GM18499 (cell line): ENCODE data around the gene PKNOX2.

Experiments
- ATAC-seq: cut with Tn5 transposase; IDR thresholded peaks from one replicate; pipeline ENCODE4 v1.9.1; 2021; ENCODE audit warnings: moderate number of reproducible peaks; ENCODE audit not compliant: insufficient read depth, unreplicated experiment

PKNOX2 gene

DNA sequence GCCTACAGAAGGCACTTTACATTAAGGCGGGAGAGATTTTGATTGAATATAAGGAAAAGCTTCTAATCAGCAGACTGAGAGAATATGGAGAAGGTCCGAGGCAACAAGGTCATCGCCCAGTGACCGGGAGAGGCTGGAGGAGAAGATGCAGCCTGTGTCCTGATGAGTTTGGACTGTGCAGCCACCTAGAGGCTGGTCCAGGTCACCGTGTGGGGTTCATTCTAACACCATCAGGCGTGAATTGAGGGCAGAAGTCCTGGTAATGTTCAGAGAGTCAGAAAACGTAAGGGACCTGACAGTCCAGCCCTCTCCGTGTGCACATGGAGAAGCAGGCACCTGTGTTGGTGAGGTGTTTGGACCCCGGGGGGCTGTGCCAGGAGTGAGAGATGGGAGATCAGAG lies 228.8 kb downstream of the PKNOX2 start:
- no peak for ATAC-seq

DNA sequence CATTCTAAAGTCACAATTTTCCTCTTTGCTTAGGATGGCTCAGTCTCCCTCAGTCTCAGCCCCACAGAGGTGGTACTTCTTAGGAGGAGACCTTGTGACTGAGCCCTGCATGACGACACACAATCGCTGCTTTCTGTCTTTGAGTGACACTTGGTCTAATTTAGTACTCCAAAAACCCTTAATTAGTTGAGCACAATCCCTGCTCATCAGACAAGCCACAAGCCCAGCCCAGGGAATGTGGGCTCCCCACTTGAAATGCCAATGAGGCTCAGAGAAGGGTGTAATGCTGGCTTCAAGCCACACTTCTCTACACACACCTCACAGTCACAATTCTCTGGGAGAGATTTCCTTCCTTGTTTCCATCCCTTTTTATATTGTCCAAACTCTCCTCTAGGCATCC lies 229.7 kb downstream of the PKNOX2 start:
- ATAC-seq = no peak

DNA sequence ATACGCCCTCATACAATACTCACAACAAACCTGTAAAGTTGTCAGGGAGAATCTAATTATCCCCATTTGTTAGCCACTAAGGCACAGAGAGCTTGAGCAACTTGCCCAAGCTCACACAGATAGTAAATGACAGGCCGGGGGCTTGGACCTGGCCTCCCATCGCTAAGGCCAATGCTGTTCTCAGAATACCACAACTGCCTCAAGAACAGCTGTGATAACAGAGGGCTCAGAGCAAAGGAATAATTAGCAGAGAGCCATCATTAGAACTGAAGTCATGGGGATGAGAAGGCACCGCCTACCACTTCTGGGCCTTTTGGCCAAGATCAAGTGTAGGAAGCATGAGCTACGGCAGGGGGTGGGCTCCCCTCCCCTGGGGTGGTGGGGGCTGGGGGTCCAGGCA lies 232.9 kb downstream of the PKNOX2 start:
- no peak for ATAC-seq

DNA sequence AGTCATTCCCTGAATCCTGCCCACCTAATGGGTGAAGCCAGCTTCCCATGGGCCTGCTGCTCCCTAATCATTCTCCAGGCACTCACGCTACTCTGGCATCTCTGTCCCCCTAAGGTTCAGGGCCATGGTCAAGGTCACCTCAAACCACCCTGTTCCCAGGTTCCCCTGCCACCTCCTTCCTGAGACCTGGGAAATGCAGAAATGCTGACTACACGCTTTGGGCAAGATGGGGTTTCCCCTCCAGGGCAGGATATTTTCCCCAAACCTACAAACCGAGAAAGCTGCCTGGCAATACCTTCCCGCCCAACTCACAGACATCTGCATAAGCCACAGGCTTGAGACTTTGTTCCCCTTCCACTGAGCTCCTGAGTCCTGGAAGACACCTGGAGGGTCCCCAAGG lies 233.9 kb downstream of the PKNOX2 start:
- no peak for ATAC-seq

DNA sequence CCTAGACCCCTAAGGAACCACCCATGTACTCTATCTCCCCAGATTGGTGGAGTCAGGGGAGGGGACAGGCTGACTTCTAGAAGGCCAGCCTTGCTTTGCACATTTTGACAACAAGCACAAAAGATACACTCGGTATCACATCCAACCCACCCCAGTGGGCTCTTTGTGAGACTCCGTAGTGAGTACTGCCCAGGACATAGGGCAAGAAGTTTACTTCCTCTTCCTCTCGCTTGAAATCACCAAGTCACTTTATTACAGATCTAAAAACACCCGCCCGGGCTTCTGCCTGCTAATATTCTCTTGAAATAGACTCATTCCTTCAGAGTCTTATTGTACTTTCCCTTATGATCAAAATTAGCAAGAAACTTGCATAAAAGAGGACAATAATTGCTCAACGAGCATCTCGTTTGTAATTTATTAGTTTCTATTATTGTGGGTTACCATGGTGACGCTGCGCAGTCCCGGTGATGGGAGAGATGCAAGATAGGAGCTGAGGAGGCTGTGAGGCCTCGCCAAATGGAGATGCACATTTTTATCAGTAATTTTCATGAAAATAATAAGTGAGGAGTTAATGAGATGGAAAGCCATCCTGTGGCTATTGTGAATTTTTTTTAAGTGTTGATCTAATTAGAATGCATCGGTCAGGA lies 234.6 kb downstream of the PKNOX2 start:
- ATAC-seq = no peak

DNA sequence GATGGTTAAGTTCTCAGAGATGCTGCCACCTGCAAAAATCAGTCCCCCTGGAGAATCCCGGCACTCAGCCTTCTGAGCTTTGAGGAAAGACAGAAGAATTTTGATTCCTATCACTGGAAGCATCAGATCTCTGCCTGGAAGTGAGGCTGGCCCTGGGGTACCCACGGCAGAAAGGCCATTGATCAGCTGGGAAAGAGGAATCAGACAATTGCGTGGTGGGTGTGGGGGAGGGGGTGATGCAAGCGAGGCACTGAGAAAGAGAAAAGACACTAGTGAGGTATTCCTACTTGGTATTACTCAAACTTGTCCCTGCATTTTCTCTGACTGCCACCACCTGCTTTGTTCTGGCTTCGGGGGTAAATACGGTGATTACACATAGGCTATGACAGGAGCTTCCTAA lies 235.4 kb downstream of the PKNOX2 start:
- ATAC-seq = no peak

DNA sequence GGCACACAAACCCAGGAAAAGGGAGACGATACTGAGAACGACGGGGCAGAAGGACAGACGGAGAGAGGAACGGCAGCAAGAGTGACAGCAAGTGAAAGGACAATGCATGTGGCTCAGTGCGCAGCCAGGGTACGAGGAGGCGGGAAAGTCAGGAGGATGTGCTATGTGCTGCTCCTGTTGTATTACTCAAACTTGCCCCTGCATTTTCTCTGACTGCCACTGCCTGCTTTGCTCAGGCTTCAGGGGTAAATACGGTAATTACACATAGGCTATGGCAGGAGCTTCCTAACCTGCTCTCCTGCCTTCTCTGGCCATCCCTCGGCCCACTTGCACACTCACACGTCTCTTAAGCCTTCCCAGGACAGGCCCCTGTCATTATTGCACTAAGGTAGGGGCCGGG lies 236.7 kb downstream of the PKNOX2 start:
- no peak for ATAC-seq

DNA sequence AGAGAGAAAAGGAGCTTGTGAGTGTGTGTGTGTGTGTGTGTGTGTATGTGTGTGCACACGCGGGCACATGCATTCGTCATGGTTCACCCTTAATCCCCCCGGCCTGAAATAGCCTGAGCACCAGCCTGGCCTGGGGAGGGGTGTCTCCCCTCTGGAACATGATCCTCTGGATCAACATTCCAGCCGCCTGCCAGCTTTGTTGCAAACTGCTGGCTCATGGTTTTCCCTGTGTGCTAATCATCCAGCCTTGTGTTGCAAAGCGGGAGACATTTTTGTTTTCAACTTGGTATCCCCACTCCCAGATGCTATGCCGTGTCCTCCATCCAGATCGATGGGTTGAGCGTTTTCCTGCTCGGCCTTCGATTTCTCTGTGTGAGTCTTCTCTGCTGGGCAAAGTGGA lies 237.2 kb downstream of the PKNOX2 start:
- no peak for ATAC-seq

DNA sequence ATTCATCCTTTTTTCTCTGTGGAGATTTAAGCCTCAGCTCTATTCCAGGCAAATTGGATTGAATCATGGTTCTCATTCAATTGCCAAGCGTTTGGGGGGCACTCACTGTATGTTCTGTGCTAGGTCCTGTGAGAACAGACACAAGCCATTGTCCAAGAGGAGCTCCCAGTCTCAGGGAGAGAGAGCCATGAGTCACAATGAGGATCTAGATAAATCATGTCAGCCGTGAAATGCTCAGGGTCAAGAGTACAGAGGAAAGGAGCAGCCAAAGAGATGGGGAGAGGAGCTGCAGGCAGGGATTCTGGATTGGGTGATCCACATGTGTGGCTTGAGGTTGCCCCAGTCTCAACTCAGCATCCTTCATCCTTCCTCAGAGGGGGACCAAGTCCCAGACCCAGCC lies 237.9 kb downstream of the PKNOX2 start:
- no peak for ATAC-seq

DNA sequence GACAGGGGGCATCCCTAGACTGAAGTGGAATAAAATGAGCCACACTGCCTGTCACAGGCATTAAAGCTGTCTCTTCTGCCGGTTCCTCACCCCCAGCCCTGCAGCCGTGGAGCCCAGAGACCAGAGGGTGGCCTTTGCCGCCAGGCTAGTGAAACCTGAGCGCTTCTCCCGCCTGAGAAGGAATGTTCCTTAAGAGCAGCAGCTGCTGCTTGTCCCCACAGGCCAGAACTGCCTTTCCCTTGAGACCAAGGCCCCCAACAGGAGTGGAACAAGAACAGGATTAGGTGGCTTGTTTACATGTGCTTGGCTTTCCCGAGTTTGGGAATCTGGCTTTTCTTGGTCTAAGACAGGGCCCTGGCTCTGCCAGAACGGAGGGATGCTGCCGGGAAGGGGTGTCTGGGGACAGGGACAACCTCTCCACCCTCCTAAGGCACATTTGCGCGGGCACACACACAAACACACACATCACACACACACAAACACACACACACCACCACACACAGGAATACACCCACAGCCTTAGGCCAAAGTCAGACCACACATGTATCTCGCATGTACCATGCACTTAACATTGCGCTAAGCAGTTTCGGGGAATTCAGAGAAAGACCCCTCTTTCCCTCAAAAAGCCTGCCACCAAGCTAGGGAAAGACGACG lies 239.7 kb downstream of the PKNOX2 start:
- ATAC-seq = no peak

DNA sequence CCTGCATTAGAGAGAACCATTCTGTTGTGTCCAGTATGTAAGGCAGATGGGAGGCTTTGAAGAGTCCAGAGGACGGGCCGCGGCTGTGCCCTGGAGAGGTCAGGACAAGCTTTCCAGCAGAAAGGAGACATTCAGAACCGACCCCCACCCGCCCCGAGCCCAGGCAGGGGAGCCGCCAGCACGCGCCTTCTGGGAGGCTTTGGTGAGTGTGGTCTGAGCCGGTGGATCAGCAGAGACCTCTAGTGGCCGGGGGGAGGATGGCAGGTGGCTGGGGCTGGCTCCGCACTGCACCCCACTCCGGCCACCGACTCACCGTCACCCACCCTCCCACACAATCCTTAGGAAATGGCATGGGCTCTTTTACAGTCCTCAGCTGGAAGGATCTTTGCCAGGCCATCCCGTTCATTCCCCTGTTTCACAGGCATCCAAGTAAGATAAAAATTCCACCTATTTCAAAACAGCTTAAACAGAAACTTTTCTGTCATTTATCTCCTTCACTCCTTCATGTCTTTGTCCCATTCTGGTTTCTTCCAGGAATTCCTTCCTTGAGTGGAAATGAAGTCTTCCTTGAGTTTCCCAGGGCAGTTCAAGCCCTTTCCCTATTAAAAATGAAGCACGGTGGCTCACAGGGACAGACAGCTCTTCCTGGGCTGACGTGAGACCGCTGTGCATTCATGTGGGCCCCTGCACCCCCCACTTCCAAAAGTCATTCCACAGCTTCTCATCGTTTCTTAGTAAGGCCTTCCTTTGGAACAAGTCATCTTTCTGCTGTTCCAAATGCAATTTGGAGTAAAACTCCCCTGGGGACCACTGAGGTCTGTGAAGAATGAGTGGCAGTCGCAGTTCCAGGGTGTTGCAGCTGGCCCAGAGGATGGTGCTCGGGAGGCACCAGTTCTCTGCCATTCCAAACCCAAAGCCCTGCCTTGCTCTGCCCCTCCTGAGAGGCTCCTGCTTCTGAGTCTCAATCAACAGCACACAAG lies 240.6 kb downstream of the PKNOX2 start:
- no peak for ATAC-seq

DNA sequence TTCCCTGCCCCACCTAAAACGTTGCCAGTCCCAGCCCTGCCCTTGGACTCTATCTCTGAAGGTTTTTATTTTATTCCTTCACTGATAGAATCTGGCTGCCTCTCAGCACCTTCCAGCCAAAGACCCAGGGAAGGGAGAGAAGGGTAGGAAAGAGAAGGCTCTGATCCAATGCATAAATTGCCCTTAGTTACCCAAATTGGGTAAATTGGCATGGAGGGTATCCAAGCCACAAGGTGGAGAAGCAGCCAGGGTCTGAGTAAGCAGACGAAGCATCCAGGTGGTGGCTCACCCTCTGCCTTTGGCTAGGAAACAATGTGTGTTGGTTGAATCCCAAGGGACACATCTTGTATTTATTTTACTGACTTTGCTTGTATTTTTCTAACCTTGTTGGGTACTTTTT lies 242.5 kb downstream of the PKNOX2 start:
- no peak for ATAC-seq

DNA sequence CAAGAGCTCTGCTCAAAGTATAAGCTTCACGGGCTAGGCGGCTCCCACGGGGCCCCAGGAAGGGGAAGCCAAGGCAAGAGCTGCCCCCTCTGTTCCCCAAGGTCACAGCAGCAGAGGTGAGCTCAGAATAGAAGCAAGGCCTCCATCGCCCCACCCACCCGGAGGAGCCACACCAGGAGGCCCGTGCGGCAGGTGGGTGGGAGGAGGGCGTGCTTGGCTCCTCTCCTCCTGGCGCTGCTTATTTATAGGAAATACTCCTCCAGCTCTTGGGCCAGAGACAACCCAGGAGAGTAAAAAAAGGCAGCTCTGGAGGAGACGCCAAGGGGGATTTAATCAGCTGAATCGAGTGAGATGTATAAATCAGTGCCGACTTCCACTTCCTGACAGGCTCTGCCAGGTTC lies 243.8 kb downstream of the PKNOX2 start:
- no peak for ATAC-seq

DNA sequence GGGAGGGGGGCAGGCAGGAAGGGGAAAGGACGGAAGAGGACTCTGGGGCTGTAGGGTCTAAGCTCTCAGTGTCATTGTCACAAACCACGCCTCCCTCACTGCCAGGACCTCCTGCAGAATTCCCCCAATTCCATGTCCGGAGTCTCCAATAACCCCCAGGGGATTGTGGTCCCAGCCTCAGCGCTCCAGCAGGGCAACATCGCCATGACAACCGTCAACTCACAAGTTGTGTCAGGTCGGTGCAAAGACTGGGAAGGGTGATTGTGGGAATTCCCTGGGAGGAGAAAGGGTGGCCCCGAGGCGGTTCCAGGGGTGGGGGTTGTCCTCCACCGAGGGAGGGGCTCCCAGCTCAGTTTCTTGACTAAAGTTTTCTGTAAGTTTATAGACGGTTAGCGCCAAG lies 245.5 kb downstream of the PKNOX2 start:
- no peak for ATAC-seq

DNA sequence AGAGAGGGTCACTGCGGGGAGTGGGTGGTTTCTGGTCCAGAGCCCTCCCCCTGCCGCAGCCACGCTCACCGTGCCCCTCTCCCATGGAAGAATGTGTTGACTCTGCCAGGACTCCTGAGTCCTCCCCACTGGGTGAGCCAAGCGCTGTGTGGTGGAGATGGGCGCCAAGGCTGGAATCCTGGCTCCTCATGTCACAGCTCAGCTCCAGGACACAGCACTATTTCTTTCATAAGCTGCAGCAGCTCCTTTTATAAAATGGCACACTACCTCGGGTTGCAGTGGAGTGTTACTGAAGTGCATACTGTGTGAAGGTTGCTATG lies 247.6 kb downstream of the PKNOX2 start:
- ATAC-seq = no peak

DNA sequence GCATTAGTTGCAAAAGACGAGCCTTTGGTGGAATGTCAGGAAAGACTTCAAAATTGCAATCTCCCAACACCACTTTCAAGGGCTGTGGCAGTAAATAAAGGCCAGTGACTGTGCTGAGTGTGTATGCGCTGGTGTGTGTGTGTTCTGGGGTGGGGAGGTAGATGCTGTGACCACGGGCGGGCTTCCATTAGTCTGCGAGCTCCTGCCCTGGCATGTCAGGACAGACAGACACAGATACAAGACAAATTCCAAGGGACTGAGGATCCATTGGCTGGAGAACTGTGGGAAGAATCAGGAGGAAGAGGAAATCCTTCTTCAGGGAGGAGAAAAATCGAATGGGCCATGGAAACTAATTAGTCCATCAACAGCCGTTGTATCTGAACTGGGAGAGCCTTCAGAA lies 248.0 kb downstream of the PKNOX2 start:
- ATAC-seq = no peak

DNA sequence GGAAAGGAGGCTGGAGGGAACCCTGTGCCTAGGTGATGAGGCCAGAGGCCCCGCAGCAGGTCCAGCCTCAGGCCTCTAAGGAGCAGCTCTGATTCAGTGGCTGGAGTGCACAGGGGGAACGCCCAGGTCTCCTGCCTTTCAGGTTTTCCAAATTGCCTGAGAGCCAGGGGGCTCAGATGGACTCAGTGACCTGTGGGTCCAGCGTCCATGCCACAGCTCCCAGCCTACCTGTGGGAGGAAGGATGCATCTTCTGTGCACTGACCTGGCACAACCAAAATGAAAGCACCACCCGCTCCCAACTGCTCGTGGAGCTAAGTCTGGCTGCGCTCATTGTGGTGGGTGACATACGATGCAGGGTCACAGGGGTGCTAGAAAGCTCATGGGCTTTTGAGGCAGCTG lies 248.7 kb downstream of the PKNOX2 start:
- ATAC-seq = no peak

DNA sequence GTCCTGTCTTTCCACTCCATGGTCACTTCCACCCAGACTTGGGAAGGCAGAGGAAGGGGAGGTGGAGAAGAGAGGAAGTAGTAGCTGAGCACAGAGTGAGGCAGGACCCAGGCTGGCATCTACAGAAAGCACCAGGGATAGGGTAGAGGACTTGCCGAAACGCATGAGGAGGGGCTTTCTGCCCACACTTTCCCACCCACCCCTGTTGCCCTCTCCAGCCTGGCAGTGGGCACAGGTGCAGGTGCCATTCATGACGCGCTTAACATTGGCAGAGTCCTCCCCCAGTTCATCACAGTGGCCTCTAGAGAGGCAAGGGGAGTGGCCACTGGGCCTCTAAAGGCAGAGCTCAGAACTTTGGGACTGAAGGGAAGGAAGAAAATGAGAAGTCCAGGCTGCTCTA lies 249.6 kb downstream of the PKNOX2 start:
- ATAC-seq = no peak

DNA sequence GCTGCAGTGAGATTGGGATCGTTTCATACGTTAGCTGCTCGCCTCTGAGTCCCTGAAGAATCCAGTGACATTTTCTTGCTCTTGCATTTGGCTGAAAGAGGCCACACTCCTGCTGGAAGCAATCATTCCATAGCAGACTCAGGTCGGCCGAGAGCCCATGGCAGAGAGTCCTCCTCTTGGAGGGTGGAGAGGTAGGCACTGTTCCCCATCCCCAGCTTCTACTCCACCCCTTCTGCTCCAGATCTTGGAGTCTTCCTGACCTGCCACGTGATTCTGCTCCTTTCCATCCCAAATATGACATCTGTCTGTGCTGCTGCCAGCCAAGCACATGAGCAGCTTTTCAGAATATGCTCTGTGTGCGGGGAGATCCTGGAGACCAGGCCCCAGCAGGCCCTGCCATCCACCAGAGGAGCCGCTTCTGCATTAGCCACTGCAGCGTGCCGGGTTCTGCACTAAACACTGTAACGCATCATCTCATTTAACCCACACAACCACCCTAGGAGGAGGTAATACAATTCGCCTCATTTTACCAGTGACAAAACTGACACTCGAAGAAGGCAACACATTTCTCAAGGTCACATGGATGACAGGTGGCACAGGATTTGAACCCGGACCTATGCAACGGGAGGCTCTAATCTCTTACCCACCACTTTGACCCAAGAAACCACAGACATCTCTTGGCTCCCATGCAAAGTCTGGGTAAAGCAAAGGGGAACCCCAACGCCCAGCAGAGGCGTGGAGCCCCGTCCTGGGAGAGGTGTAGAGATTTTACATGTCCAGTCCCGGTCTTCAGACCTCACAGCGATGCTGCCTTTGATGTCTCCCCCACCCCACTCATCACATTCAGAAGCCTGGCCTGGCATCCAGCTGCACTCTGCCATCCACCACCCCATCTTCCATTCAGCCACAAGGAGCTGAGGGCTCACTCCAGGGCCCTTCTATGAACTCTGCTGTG lies 252.7 kb downstream of the PKNOX2 start:
- no peak for ATAC-seq

DNA sequence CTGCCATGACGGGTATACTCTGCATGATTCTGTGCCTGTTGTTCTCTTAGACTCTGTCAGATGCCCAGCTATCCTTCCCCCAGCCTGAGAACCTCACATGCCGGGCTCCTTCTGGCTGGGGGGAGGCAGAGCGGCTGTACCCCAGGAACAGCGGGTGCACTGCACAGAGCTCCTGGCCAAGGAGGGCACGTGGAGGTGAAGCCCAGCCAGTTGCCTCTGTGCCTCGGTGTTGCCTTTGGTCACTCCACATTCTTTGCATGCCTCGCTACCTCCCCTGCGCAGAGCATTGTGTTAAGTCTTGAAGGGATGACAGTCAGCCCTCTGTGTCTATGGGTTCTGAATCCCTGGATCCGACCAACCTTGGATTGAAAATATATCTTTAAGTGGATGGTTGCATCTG lies 253.8 kb downstream of the PKNOX2 start:
- no peak for ATAC-seq
